ENCODE measurements around the gene WBP1.
"Not testable (repeated sequence)": the region's sequence is repeated elsewhere in the genome, so short reads cannot be mapped to it uniquely, and the experiment has no call there.

Gene WBP1

GRCh38 chr2:74458132-74458937 lies at the start of gene WBP1:
TSS of gene WBP1 (plus strand) at chr2:74458438. CDS start at chr2:74458603, 165 bp downstream.
- DNase-seq (ENCODE audit: low read depth), result peak; percentile 100

DNA sequence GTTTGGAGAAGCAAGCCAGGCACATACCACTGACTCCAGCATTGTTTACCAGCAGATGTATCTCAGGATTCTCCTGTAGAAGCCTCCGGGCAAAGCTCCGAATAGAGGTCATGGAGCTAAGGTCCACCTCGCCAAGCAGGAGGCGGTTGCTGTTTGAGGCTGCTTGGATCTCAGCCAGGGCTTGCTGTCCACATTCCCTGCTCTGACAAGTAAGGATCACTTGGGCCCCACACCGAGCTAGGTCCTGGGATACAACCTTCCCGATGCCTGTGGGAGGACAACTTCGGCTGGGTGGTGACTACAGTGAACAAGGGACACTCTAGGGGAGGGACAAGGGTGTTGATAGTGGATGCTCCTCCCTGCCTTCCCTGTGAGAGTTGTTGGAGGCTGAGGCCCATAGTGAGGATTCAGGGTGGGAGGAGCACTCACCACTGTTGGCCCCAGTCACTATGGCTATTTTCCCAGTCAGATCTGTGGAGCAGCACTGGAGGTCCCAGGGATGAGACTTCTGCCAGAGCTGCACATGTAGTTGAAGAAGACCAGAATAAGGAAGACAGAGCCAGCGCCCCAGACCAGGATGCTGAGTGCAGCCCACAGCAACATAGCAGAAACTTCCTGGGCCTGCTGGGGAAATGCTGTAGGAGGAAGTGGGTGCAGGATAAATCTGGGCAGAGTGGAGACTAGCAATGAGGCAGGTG lies 45.1 kb upstream of the WBP1 start:
- no peak for DNase-seq (ENCODE audit: low read depth)

DNA sequence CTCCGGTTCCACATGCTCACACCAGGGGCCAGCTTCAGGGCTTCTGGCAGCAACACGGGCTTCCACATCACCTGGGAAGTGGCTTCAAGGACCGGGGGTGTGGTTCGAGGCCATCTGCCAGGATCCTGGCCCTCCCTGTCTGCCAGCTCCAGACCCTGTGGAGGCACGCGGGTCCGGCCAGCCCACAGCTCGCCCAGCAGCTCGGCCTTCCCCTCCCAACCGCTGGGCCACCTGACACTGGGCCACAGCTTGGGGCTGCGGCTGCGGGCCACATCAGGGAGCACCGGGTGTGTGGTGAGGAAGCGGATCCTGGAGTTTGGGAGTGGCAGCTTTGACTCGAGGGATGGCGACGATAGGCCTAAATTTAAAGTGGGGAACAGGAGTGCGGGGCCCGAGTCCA lies 43.8 kb upstream of the WBP1 start:
- no peak for DNase-seq (ENCODE audit: low read depth)

GRCh38 chr2:74414881-74415761 lies 43.1 kb upstream of the WBP1 start:
- peak; percentile 20 for DNase-seq (ENCODE audit: low read depth)

DNA sequence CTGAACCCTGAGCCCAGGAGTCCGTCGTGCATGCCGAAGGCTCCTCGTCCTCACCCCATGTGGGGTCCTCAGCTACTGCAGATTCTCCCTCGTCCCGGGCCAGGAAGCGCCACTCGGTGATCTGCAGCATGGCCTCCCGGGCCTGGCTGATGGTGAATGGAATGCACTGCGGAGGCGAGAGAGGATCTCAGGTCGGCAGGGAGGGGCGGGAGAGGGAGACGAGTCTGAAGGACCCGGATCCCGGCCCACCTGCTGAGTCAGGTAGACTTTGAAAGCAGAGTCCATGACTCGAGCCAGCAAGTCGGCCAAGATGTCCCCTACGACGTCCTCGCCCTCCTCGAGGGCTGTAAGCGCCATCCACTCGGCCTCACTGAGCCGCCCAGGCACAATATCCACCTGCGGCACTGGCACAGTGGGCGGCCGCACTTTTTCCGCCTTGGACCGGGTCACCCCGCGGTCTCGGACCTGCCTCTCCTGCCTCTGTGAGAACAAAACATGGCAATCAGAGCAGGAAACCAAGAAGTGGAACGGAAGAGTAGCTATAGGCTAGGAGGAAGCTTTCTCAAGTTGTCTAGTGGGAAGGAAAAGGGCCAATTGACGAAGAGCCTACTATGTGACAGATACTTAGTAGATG lies 42.4 kb upstream of the WBP1 start:
- no peak for DNase-seq (ENCODE audit: low read depth)

DNA sequence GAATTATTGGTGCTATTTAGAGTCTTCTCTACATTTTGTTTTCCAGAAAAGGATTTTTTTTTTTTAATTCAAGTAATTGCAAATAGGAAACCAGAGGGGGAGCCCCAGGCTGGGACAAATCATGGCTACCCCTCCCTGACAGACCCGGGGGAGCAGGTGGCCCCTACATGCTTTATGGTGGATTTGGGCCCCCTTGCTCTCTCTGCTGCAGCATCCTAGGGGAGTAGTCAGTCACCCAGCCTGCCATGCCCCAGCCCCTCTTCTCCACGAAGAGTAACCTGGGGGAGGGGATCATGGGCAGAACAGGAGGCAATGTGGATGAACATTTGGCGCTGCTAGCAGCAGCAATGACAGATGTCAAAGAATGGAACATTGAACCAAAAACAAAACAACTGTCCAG lies 41.5 kb upstream of the WBP1 start:
- DNase-seq (ENCODE audit: low read depth), result no peak

GRCh38 chr2:74417197-74417596 lies 41.0 kb upstream of the WBP1 start:
- DNase-seq (ENCODE audit: low read depth), result no peak

GRCh38 chr2:74417763-74418162 lies 40.5 kb upstream of the WBP1 start:
- DNase-seq (ENCODE audit: low read depth), result no peak

DNA sequence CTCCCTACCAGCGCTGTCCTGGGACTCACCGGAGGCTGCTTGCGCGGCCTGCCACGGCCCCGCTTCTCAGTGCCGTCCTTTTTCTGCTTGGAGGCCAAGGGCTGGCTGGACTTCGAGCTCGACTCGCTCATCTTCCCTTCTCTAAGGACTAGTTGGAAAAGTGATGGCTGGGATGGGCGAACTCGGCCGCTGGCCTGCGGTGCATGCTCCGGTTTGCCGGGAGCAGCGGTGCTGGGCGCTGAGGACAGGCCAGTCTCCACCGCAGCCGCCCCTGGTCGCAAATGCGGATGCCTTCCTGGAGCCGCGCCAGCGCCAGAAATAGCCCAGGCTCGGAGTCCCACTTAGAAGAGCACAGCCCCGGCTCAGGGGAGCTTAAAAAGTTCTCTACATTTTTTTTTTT lies 39.9 kb upstream of the WBP1 start:
- DNase-seq (ENCODE audit: low read depth), result no peak

GRCh38 chr2:74419345-74419744 lies 38.9 kb upstream of the WBP1 start:
- DNase-seq (ENCODE audit: low read depth), result no peak

- DNase-seq (ENCODE audit: low read depth), result no peak
These were observed 38.2 kb upstream of the WBP1 start for GRCh38 chr2:74420006-74420405.

- not testable (repeated sequence) for DNase-seq (ENCODE audit: low read depth)
These were observed 37.7 kb upstream of the WBP1 start for GRCh38 chr2:74420443-74421103.

DNA sequence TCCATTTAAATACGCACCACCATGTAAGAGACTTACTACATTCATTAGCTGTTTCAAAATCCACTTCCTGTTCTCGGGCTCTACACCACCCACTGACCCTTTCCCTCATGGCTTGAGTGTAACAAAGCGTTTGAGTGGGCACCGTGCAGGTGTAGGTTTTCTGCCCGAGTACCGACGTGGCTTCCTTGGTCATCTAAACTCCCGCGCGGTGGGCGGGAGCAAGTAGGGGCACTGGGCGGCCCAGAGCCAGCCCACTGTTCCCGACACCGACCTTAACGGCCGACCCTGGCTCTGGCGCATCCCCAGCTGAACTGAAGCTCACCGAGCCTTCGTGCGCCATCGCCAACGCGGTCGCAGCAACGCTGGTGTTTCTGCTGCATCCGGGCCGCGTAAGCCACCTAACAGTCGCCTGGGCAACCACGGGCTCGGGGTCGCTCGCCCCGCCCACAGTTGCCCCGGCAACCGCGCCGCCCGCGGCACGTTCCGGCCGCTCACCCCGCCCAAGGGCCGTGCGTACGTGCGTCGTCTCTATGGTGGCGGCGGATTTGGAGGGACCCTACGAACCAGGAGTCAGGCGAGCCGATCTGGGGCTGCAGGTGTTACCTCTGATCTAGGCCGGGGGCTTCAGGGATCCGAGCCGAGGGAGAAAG lies 36.9 kb upstream of the WBP1 start, which contains the start of the genes C2orf81 and WDR54:
Gene C2orf81 (minus strand): TSS at position 399 of the 650 bp plus-strand sequence. CDS start 59 bp downstream, at position 340.
Gene WDR54 (plus strand): TSS at position 510 of the 650 bp plus-strand sequence. CDS start 424 bp downstream, outside the sequence.
- peak; percentile 86 for DNase-seq (ENCODE audit: low read depth)

- DNase-seq (ENCODE audit: low read depth), result no peak
These were observed 34.8 kb upstream of the WBP1 start for GRCh38 chr2:74423231-74424095.

- no peak for DNase-seq (ENCODE audit: low read depth)
These were observed 33.9 kb upstream of the WBP1 start for GRCh38 chr2:74424139-74424992.

GRCh38 chr2:74424995-74425406 lies 33.2 kb upstream of the WBP1 start:
- DNase-seq (ENCODE audit: low read depth), result no peak

DNA sequence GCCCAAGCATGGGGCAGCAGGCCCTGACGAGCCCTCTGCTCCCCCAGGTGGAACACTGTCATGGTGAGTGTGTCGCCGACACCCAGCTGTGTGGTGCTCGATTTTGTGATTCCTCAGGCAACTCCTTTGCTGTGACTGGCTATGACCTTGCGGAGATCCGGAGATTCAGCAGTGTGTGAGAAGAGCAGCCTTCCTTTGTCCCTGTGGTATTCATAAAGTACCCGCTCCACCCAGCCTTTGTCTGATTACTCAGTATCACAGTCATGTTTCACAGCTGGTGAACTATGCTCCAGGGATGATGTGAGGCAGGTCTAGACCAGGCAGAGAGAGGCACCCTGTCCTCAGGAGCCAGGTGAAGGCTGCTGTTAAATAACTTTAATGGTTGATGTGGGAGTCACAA lies 32.7 kb upstream of the WBP1 start:
- no peak for DNase-seq (ENCODE audit: low read depth)

- DNase-seq (ENCODE audit: low read depth), result no peak
These were observed 32.0 kb upstream of the WBP1 start for GRCh38 chr2:74426181-74426758.
